ENCODE data around the gene SH3BP1.
"Not testable (repeated sequence)": the region's sequence is repeated elsewhere in the genome, so short reads cannot be mapped to it uniquely, and the experiment has no call there.

The SH3BP1 gene

GRCh38 chr22:37639070-37639760 lies at the start of gene SH3BP1:
TSS of gene SH3BP1 (plus strand) at chr22:37639669. CDS start at chr22:37639788, 119 bp downstream.
- peak; percentile 50 for DNase-seq (ENCODE audit: low read depth)

- DNase-seq (ENCODE audit: low read depth) = not testable (repeated sequence)
These were observed 48.4 kb upstream of the SH3BP1 start for GRCh38 chr22:37591081-37591480.

- DNase-seq (ENCODE audit: low read depth) = no peak
These were observed 47.6 kb upstream of the SH3BP1 start for GRCh38 chr22:37591823-37592404.

- DNase-seq (ENCODE audit: low read depth) = no peak
These were observed 45.2 kb upstream of the SH3BP1 start for GRCh38 chr22:37594237-37594636.

- DNase-seq (ENCODE audit: low read depth) = no peak
These were observed 40.3 kb upstream of the SH3BP1 start for GRCh38 chr22:37599153-37599552.

- DNase-seq (ENCODE audit: low read depth) = no peak
These were observed 38.3 kb upstream of the SH3BP1 start for GRCh38 chr22:37601203-37601539.

GRCh38 chr22:37601540-37602442 lies 37.7 kb upstream of the SH3BP1 start:
- no peak for DNase-seq (ENCODE audit: low read depth)

- not testable (repeated sequence) for DNase-seq (ENCODE audit: low read depth)
These were observed 36.8 kb upstream of the SH3BP1 start for GRCh38 chr22:37602546-37603277.

GRCh38 chr22:37604074-37604473 lies 35.4 kb upstream of the SH3BP1 start:
- no peak for DNase-seq (ENCODE audit: low read depth)

- DNase-seq (ENCODE audit: low read depth) = peak; percentile 29
These were observed 34.6 kb upstream of the SH3BP1 start for GRCh38 chr22:37604875-37605274.

- DNase-seq (ENCODE audit: low read depth) = peak; percentile 84
These were observed 32.2 kb upstream of the SH3BP1 start for GRCh38 chr22:37607010-37607934.

- no peak for DNase-seq (ENCODE audit: low read depth)
These were observed 31.5 kb upstream of the SH3BP1 start for GRCh38 chr22:37607935-37608476.

- DNase-seq (ENCODE audit: low read depth) = peak; percentile 90
These were observed 30.8 kb upstream of the SH3BP1 start, which contains the start of gene GGA1 for GRCh38 chr22:37608477-37609239. TSS of gene GGA1 (plus strand) at chr22:37608834. CDS start at chr22:37608861, 27 bp downstream.

GRCh38 chr22:37609240-37610152 lies 30.0 kb upstream of the SH3BP1 start:
- DNase-seq (ENCODE audit: low read depth) = no peak

GRCh38 chr22:37610153-37610475 lies 29.4 kb upstream of the SH3BP1 start:
- not testable (repeated sequence) for DNase-seq (ENCODE audit: low read depth)

GRCh38 chr22:37610480-37611129 lies 28.9 kb upstream of the SH3BP1 start:
- DNase-seq (ENCODE audit: low read depth) = no peak

- DNase-seq (ENCODE audit: low read depth) = no peak
These were observed 28.3 kb upstream of the SH3BP1 start for GRCh38 chr22:37611207-37611606.

Measured in stimulated activated CD8-positive, alpha-beta memory T cell treated with anti-CD3 and anti-CD28 coated beads, Interleukin-4, amount 100 ng/mL, for 24 hours (primary cell).